Neuronal stem cell (in vitro differentiated cells): Measurements from ENCODE around the gene TPRN.
A peak's percentile ranks its signal among the peaks of the same experiment; 100 is the strongest.

ENCODE experiments used
- DNase-seq: peaks from one replicate; pipeline ENCODE4 v3.0.0-alpha.2; 2013; ENCODE audit warnings: low spot score
- H2AFZ ChIP-seq: one replicate; pipeline ENCODE4 v1.6.1; 2013; ENCODE audit warnings: mild to moderate bottlenecking, low read length, inconsistent platforms
- H2AK5ac ChIP-seq: 2 replicates; pipeline ENCODE4 v1.6.1; 2013; ENCODE audit warnings: low read depth, mild to moderate bottlenecking, inconsistent platforms, low read length, moderate library complexity, mixed read lengths
- H2BK120ac ChIP-seq: 2 replicates; pipeline ENCODE4 v1.6.1; 2013; ENCODE audit warnings: low read depth, mild to moderate bottlenecking, inconsistent platforms, low read length, moderate library complexity, mixed read lengths
- H2BK12ac ChIP-seq: one replicate; pipeline ENCODE4 v1.6.1; 2013; ENCODE audit warnings: low read length, inconsistent platforms
- H2BK15ac ChIP-seq: 2 replicates; pipeline ENCODE4 v1.6.1; 2013; ENCODE audit warnings: mild to moderate bottlenecking, low read length, inconsistent platforms, mixed read lengths
- H2BK5ac ChIP-seq: one replicate; pipeline ENCODE4 v1.6.1; 2013; ENCODE audit warnings: inconsistent platforms, mild to moderate bottlenecking, low read length, moderate library complexity
- H3K14ac ChIP-seq: one replicate; pipeline ENCODE4 v1.6.1; 2013; ENCODE audit warnings: low read length, inconsistent platforms
- H3K18ac ChIP-seq: 2 replicates; pipeline ENCODE4 v1.6.1; 2013; ENCODE audit warnings: low read length, inconsistent platforms
- H3K23ac ChIP-seq: 2 replicates; pipeline ENCODE4 v1.6.1; 2013; ENCODE audit warnings: low read depth, mild to moderate bottlenecking, mixed read lengths, low read length, inconsistent platforms; ENCODE audit not compliant: poor library complexity
- H3K27ac ChIP-seq: replicated peaks from 3 replicates; pipeline ENCODE4 v1.5.1; 2013; ENCODE audit warnings: low read length, inconsistent platforms
- H3K27me3 ChIP-seq, 3 experiments: 2 replicates each; pipeline ENCODE4 v1.6.1; 2013; ENCODE audit warnings: low read length in 3 of 3, mild to moderate bottlenecking in 2 of 3, inconsistent platforms in 1 of 3, low read depth in 1 of 3, mixed read lengths in 1 of 3, moderate library complexity in 1 of 3; ENCODE audit not compliant: control insufficient read depth in 3 of 3, insufficient read depth in 3 of 3
- H3K36me3 ChIP-seq, 2 donors: replicated peaks in 1 of 2; 2 replicates each; pipeline ENCODE4 v1.6.1; 2013; ENCODE audit warnings: low read length in 2 of 2; ENCODE audit not compliant: control insufficient read depth in 2 of 2, insufficient read depth in 2 of 2
- H3K4ac ChIP-seq: 2 replicates; pipeline ENCODE4 v1.6.1; 2013; ENCODE audit warnings: inconsistent platforms, mild to moderate bottlenecking, low read length, moderate library complexity
- H3K4me1 ChIP-seq, 2 donors: 1 replicate in 1 of 2; 2 replicates in 1 of 2; pipeline ENCODE4 v1.6.1; 2013; ENCODE audit warnings: low read length in 2 of 2, low read depth in 1 of 2; ENCODE audit not compliant: control insufficient read depth in 2 of 2, insufficient read depth in 1 of 2
- H3K4me2 ChIP-seq: one replicate; pipeline ENCODE4 v1.6.1; 2013; ENCODE audit warnings: mild to moderate bottlenecking, low read length, inconsistent platforms; ENCODE audit not compliant: insufficient read depth, poor library complexity, severe bottlenecking
- H3K4me3 ChIP-seq, 2 donors: 2 replicates each; pipeline ENCODE4 v1.5.1; 2013; ENCODE audit warnings: low read length in 2 of 2, mild to moderate bottlenecking in 2 of 2, inconsistent platforms in 1 of 2, moderate library complexity in 1 of 2
- H3K79me1 ChIP-seq: one replicate; pipeline ENCODE4 v1.6.1; 2013; ENCODE audit warnings: low read depth, mild to moderate bottlenecking, inconsistent platforms, low read length, moderate library complexity
- H3K9ac ChIP-seq: one replicate; pipeline ENCODE4 v1.6.1; 2013; ENCODE audit warnings: mild to moderate bottlenecking, low read depth, low read length, inconsistent platforms; ENCODE audit not compliant: poor library complexity
- H3K9me3 ChIP-seq, 2 donors: replicated peaks in 1 of 2; 2 replicates each; pipeline versions ENCODE3 to v1.6.1; 2013; ENCODE audit warnings: low read length in 2 of 2, mild to moderate bottlenecking in 2 of 2, inconsistent platforms in 1 of 2, low read depth in 1 of 2, mixed read lengths in 1 of 2, moderate library complexity in 1 of 2; ENCODE audit not compliant: control insufficient read depth in 2 of 2, insufficient read depth in 1 of 2
- H4K8ac ChIP-seq: one replicate; pipeline ENCODE4 v1.6.1; 2013; ENCODE audit warnings: low read depth, mild to moderate bottlenecking, inconsistent platforms, low read length, moderate library complexity
- H4K91ac ChIP-seq: one replicate; pipeline ENCODE4 v1.6.1; 2013; ENCODE audit warnings: low read length, low read depth, mild to moderate bottlenecking, inconsistent platforms; ENCODE audit not compliant: poor library complexity
- WGBS, 2 donors: extraction: QIAGEN DNeasy Blood & Tissue Kit; methylation state at CpG; one replicate each; pipeline ENCODE4 v1.1.7; 2013; ENCODE audit warnings: missing lambda C conversion rate in 2 of 2, mixed read lengths in 1 of 2; ENCODE audit not compliant: insufficient read length in 2 of 2, insufficient replicate concordance in 1 of 2; ENCODE audit errors: extremely low coverage in 2 of 2; 5-methylcytosine and 5-hydroxymethylcytosine counted together

The TPRN gene

GRCh38 chr9:137211532-137211931 lies 11.0 kb upstream of the TPRN start:
- H3K4me2 ChIP-seq = no peak overlapping the region
- H3K9ac ChIP-seq = peak overlapping the region; percentile 21
- H4K91ac ChIP-seq = no peak overlapping the region
- H2BK120ac ChIP-seq = no peak overlapping the region
- H3K79me1 ChIP-seq = peaks cover 11% of the 10 kb centered on the region
- no peak overlapping the region for H3K14ac ChIP-seq
- no peaks in the 10 kb centered on the region for H3K27me3 ChIP-seq
- H3K27ac ChIP-seq = no peak overlapping the region
- peak overlapping the region; percentile 73 for H3K23ac ChIP-seq
- H3K4ac ChIP-seq = no peak overlapping the region
- no peak overlapping the region for H2AFZ ChIP-seq
- H4K8ac ChIP-seq = no peak overlapping the region
- no peak overlapping the region for H2BK5ac ChIP-seq
- H2AK5ac ChIP-seq = no peak overlapping the region
- DNase-seq = no peak
- H3K36me3 ChIP-seq = peaks cover 26 to 78% of the 10 kb centered on the region in 2 donors
- H3K18ac ChIP-seq = no peak overlapping the region
- H3K9me3 ChIP-seq = peaks cover 0 to 1% of the 10 kb centered on the region in 2 donors
- H2BK15ac ChIP-seq = no peak overlapping the region
- no CpG with 5 or more reads among the region's 13 CpGs for WGBS, 2 donors
- H3K4me3 ChIP-seq = no peak overlapping the region
- no peak overlapping the region for H2BK12ac ChIP-seq
- peaks cover 1 to 4% of the 10 kb centered on the region in 2 donors for H3K4me1 ChIP-seq

DNA sequence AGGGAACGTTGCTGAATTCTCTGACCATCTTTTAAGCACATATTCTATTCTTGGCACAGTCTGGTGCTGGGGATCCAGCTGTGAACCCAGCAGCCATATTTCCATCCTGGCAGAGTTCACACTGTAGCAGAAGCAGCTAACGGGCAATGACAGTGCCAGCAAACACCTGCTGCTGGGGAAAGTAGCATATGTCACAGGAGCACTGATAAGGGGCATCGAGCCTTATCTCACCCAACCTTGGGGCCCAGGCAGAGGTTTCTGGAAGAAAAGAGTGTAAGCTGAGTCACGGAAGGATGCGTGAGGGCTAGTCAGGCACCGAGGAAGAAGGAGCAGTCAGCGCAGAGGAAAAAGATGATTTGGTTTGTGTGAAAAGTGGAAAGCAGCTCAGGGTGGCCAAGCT lies 6.1 kb upstream of the TPRN start:
- H3K14ac ChIP-seq = no peak overlapping the region
- no peak overlapping the region for H3K18ac ChIP-seq
- H3K23ac ChIP-seq = no peak overlapping the region
- no peak overlapping the region for H3K27ac ChIP-seq
- peak overlapping the region; percentile 69 for H3K4me2 ChIP-seq
- no peak for DNase-seq
- peaks cover 10% of the 10 kb centered on the region for H3K79me1 ChIP-seq
- no peak overlapping the region for H4K8ac ChIP-seq
- H3K27me3 ChIP-seq = no peaks in the 10 kb centered on the region
- H3K4ac ChIP-seq = no peak overlapping the region
- H3K9me3 ChIP-seq = peaks cover 0 to 1% of the 10 kb centered on the region in 2 donors
- H2BK120ac ChIP-seq = no peak overlapping the region
- no peak overlapping the region for H2AK5ac ChIP-seq
- no peak overlapping the region for H2BK15ac ChIP-seq
- H2AFZ ChIP-seq = no peak overlapping the region
- no peak overlapping the region for H4K91ac ChIP-seq
- H3K4me1 ChIP-seq = peaks cover 13 to 18% of the 10 kb centered on the region in 2 donors
- no CpG with 5 or more reads among the region's 7 CpGs for WGBS, 2 donors
- H2BK12ac ChIP-seq = no peak overlapping the region
- H2BK5ac ChIP-seq = no peak overlapping the region
- H3K36me3 ChIP-seq = peaks cover 12 to 47% of the 10 kb centered on the region in 2 donors
- H3K9ac ChIP-seq = no peak overlapping the region
- H3K4me3 ChIP-seq = peak overlapping the region in 1 of 2 donors; percentile 99

- Histone ChIP-seq H3K79me1 (peaks cover 10% of the 10 kb centered on the region), H3K18ac (peak within 1 kb of the TSS; percentile 92), H4K91ac (no peak within 1 kb of the TSS), H2BK15ac (no peak within 1 kb of the TSS), H2AK5ac (peak within 1 kb of the TSS; percentile 92), H2AFZ (peak within 1 kb of the TSS; percentile 88), H3K27ac (no peak within 1 kb of the TSS), H3K4ac (no peak within 1 kb of the TSS), H3K4me3 (peak within 1 kb of the TSS; percentile 92 to 99), H4K8ac (no peak within 1 kb of the TSS), H2BK120ac (no peak within 1 kb of the TSS), H3K9ac (peak within 1 kb of the TSS; percentile 95), H3K36me3 (peaks cover 12 to 38% of the 10 kb centered on the region in 2 donors), H3K14ac (no peak within 1 kb of the TSS), H3K23ac (peak within 1 kb of the TSS; percentile 99), H3K27me3 (no peaks in the 10 kb centered on the region), H3K4me2 (peak within 1 kb of the TSS; percentile 81), H2BK5ac (peak within 1 kb of the TSS; percentile 83), H2BK12ac (no peak within 1 kb of the TSS), H3K4me1 (peaks cover 18 to 21% of the 10 kb centered on the region in 2 donors), H3K9me3 (peaks cover 0 to 1% of the 10 kb centered on the region in 2 donors)
- DNase-seq = peak; percentile 86
- no CpG with 5 or more reads among the region's 98 CpGs for WGBS, 2 donors
These were observed 4.9 kb upstream of the TPRN start, which contains the start of the genes NDOR1 and TMEM203 for GRCh38 chr9:137205126-137206069. TSS of gene NDOR1 (plus strand) at chr9:137205700. CDS start at chr9:137205778, 78 bp downstream. TSS of gene TMEM203 (minus strand) at chr9:137205648. CDS start at chr9:137205414, 234 bp downstream.

- Histone ChIP-seq H2BK12ac (no peak overlapping the region), H3K9me3 (peaks cover 0 to 1% of the 10 kb centered on the region in 2 donors), H3K9ac (peak overlapping the region; percentile 92), H3K4me3 (peak overlapping the region; percentile 92 to 99), H3K14ac (no peak overlapping the region), H3K27me3 (no peaks in the 10 kb centered on the region), H2BK15ac (no peak overlapping the region), H2AFZ (peak overlapping the region; percentile 88), H3K36me3 (peaks cover 12 to 37% of the 10 kb centered on the region in 2 donors), H3K4ac (no peak overlapping the region), H3K27ac (no peak overlapping the region), H3K79me1 (peaks cover 10% of the 10 kb centered on the region), H4K8ac (no peak overlapping the region), H3K23ac (no peak overlapping the region), H2BK120ac (no peak overlapping the region), H2AK5ac (peak overlapping the region; percentile 92), H4K91ac (no peak overlapping the region), H2BK5ac (no peak overlapping the region), H3K4me2 (peak overlapping the region; percentile 81), H3K4me1 (peaks cover 18 to 21% of the 10 kb centered on the region in 2 donors), H3K18ac (no peak overlapping the region)
- DNase-seq = no peak
- WGBS, 2 donors = no CpG with 5 or more reads among the region's 21 CpGs
These were observed 4.2 kb upstream of the TPRN start for GRCh38 chr9:137204731-137205125.
